Measurements from ENCODE around the gene HES1. TPM values are rescaled to one million over a fixed set of nuclear protein-coding genes. Genes with fewer than 3 reads are reported as not detected.
"Not testable (repeated sequence)": the region's sequence is repeated elsewhere in the genome, so short reads cannot be mapped to it uniquely, and the experiment has no call there.

Gene HES1
- total RNA-seq, 1 experiment from 2014 or later = 43.2 TPM

DNA sequence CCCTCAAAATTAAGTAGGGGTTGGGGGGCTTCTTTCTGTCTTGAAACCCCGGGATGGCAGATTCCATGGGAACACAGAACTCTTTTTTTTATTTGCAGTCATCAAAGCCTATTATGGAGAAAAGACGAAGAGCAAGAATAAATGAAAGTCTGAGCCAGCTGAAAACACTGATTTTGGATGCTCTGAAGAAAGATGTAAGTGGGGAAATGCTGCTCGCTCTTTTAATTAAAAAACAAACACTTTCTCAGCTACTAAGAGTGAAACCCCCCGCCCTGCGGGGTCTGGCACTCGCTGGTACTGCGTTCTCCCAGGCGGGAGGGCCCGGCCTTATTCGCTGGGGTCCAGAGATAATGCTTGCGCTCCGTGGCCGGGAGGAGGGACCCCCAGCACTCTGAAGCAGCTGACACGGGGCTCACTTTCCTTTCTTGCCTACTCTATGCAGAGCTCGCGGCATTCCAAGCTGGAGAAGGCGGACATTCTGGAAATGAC is 615 bp downstream of the HES1 start:
- DNase-seq (ENCODE audit: low read depth) = peak; percentile 48
- in situ Hi-C loops (cut with HindIII; ENCODE audit: low pct_unique_long_range_greater_than_20kb, low sequenced_read_pairs) = no loop called here

DNA sequence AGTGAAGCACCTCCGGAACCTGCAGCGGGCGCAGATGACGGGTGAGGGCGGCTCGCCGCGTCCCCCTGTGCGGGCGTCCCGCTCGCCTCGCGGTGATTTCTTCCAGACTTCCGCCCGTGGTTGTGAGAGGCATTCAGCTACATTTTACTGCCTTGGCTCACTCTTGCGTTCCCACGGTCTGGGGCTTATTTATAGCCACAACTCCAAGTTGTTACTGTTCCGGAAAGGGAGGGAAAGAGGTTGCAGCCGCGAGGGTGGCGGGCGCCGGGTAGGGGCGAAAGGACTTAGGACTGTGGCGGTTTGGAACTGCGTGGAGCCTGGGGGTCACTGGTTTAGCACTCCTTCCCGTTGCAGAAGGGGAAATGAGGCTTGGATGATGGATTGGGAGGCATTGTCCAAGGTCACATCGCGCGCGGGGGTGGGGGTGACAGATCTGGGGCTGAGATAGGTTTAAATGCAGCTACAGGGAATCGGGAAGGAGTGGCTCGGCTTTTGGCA is 1.1 kb downstream of the HES1 start:
- in situ Hi-C loops (cut with HindIII; ENCODE audit: low pct_unique_long_range_greater_than_20kb, low sequenced_read_pairs) = no loop called here
- no peak for DNase-seq (ENCODE audit: low read depth)

DNA sequence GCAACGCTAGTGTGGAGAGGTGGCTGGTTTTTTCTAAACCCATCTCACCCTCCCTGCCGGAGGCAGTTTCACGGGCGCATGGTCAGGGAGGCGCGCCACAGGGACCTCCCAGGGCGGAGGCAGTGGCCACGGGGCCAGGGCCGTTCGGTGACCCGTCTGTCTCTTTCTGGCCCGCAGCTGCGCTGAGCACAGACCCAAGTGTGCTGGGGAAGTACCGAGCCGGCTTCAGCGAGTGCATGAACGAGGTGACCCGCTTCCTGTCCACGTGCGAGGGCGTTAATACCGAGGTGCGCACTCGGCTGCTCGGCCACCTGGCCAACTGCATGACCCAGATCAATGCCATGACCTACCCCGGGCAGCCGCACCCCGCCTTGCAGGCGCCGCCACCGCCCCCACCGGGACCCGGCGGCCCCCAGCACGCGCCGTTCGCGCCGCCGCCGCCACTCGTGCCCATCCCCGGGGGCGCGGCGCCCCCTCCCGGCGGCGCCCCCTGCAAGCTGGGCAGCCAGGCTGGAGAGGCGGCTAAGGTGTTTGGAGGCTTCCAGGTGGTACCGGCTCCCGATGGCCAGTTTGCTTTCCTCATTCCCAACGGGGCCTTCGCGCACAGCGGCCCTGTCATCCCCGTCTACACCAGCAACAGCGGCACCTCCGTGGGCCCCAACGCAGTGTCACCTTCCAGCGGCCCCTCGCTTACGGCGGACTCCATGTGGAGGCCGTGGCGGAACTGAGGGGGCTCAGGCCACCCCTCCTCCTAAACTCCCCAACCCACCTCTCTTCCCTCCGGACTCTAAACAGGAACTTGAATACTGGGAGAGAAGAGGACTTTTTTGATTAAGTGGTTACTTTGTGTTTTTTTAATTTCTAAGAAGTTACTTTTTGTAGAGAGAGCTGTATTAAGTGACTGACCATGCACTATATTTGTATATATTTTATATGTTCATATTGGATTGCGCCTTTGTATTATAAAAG is 1.8 kb downstream of the HES1 start:
- peak; percentile 85 for DNase-seq (ENCODE audit: low read depth)
- in situ Hi-C loops (cut with HindIII; ENCODE audit: low pct_unique_long_range_greater_than_20kb, low sequenced_read_pairs) = no loop called here

DNA sequence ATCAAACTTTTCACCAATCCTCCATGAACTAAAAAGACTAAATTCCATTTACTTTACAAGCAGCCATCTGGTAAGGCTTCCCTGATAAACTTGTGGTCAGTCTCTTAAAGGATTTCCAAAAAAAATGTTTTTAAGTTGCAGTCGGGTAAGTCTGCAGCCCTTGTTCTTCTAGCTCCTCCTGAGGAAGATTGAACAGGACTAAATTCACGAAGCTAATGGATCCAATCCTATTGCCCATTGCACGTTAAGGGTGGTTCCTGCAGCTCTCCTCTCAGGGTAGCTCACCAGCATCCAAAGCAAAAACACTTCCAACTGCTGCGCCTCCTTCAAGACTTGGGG is 2.8 kb downstream of the HES1 start:
- no peak for DNase-seq (ENCODE audit: low read depth)
- in situ Hi-C loops (cut with HindIII; ENCODE audit: low pct_unique_long_range_greater_than_20kb, low sequenced_read_pairs) = no loop called here

DNA sequence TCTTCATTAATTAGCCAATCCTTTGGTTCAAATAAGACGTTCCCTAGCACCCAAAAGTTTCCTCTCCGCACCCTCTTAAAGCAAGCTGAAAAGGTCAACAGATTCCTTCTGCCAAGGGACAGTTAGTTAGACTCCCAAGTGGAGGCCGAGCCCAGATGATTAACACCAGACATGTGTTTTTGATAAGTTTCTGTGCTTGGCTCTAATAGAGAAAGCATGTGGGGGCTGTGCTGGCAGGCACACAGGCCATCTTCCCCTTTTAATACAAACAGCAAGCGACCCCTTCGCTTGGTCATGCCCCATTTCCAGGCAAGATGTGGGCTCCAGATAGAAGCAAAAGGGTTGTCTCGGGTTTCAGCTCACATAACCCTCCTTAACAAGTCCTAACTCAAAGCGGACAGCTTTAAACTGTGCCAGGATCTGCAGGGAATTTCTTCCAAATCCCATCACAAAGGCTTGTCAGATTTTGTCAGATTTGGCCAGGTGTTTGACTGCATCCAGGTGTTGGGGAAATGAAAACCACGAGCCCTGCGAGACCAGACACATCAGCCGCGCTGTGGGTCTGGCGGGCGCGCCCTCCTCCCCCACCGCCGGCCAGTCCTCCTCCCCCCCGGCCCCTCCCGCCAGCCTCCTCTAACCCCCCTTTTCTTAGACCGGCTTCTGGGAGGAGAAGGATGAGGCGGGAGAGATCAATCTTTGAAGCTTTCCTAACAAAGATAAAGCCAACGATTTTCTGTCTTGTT is 3.3 kb downstream of the HES1 start:
- in situ Hi-C loops (cut with HindIII; ENCODE audit: low pct_unique_long_range_greater_than_20kb, low sequenced_read_pairs) = no loop called here
- DNase-seq (ENCODE audit: low read depth) = peak; percentile 76

DNA sequence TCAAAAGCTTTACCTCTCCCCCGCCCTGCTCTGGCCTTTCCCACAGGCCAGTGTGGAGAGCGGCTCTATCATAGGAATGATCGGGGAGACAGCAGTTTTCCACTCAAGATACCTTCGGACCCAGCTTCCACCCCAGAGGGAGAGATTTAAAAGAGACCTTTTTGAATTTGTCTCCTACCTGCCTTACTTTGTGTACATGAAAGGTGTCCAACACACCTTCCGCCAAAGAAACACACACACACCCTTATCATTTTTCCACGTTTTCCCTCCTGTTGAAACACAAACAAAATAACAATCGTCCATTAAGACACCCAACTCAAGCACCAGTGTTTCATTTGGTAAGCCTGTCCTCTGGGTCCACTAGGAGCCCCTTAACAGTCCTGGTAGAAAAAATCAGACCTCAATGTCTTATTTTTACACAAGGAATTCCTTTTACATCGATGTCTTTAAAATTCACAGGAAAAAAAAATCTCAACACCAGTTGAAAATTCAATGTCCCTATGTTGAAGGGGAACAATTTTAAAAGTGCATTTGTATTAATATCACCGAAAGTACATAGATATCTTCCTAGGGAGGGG is 4.0 kb downstream of the HES1 start:
- in situ Hi-C loops (cut with HindIII; ENCODE audit: low pct_unique_long_range_greater_than_20kb, low sequenced_read_pairs) = no loop called here
- DNase-seq (ENCODE audit: low read depth) = peak; percentile 50

DNA sequence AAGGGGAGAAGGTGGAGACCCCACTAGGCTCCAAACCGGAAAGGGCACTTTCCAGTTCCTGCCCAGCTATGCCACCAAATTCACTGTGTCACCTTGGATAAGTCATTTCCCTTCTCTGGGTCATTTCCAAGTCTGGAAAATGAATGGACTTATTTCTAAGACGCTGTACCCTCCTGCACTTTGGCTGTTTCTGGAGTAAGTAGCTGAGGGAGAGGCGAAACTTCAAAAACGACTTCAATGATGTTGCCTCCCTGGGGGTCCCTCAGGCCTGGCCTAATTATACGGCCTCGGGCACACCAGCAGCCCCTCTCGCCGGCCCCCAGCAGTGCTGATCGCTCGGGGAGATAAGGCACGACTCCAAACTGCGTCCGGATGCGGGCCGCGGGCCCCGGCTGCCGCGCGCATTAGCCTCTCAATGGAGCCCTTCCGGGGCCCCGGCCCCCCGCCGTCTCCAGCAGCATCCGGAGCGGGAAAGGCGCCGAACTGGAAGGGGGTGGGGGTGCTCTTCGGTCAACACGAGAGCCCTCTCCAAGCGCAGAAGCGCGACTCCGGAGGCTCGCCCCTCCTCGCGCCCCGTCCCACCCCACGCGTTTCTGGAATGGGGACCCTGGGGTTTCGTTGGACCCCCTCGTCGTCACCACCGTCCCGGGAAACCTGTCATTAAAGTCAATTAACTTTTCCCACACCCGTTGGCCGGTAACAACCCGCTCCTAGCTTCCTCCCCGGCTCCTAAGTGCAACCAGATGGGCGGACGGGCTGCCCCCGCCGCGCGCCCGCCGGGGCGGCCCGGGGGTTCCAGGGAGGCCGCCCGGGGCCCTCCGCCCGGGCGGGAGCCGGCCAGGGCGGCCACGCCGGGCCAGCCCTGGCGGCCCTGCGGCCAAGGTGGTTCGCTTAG is 4.8 kb downstream of the HES1 start:
- in situ Hi-C loops (cut with HindIII; ENCODE audit: low pct_unique_long_range_greater_than_20kb, low sequenced_read_pairs) = no loop called here
- DNase-seq (ENCODE audit: low read depth) = peak; percentile 55

DNA sequence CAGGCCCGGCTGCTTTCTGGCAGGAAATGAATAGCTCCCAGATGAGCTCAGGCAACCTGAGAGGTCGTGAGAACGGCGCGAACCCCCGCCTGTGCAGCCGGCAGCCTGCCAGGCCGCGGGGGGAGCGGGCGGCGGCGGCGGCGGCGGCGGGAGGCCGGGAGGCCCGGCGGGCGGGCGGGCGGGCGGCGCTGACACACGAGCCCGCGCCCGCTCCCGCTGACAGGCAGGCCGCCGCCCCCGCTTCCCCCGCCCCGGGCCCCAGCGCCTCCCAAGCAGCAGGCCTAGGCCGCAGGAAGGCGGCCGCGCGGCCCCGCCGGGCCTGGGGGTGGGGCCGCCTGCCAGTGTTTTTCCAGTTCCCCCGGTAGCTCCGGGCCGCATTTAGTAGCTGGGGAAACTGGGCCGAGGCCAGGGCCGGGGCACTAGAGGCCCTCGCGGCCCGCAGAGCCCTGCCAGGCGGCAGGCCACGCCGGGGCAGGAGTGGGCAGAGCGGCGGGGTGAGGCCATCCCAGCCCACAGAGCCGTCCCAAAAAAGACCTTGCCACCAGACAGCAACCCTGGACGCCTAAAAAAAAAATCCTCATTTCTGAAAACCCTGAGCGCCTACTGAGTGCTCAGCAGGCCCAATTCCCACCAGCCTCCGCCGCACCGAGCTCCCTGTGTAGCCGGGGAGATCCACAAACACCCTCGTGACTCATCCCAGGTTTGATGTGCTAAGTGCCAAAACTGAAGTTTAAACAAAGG is 5.6 kb downstream of the HES1 start:
- in situ Hi-C loops (cut with HindIII; ENCODE audit: low pct_unique_long_range_greater_than_20kb, low sequenced_read_pairs) = no loop called here

DNA sequence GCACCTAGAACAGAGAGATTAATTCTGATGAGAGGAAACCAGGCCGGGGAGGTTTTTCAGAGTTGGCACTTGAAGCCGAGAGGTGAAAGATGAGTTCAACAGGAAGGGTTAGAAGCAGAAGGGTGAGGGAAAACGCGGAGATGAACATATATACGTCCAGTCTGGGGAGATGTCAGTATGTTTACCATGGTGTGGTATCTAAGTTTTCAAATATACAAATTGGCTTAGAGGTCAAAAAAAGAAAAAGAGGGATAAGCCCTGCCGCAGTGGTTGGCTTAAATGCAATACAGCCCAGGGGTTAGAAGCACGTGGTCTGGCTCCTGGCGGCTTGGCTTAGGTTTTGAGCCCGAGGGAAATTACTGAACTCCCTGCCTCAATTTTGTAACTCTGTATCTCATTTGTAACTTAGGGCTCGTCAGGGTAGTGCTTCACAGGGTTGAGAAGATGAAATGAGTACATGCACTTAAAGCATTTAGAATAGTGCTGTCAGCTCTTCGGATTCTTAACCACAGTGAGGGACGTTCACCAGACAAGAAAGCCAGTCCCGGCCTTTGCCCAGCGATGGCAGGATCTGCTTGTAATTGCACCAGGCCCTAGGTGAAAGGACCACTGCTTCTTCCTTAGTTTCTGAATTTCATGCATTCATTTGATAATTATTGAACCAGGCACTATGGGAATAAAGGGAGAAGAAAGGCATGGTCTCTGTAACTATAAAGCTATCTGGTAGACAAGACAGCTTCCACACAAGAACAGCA is 6.4 kb downstream of the HES1 start:
- in situ Hi-C loops (cut with HindIII; ENCODE audit: low pct_unique_long_range_greater_than_20kb, low sequenced_read_pairs) = no loop called here
- no peak for DNase-seq (ENCODE audit: low read depth)

More for the DNA sequence above, 5.6 kb downstream of the HES1 start:
- peak; percentile 85 for DNase-seq (ENCODE audit: low read depth)

DNA sequence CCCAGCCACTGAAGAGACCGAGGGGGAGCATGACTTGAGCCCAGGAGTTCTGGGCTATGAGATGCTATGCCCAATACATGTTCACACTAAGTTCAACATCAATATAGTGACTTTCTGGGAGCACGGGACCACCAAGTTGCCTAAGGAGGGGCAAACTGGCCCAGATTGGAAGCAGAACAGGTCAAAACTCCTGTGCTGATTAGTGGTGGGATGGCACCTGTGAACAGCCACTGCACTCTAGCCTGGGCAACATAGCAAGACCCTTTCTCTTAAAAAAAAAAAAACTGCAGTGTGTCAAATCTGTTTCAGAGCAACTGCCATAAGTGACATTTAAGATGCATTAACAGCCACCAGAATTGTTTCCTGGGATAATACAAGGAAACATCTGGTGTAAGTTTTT is 9.8 kb downstream of the HES1 start:
- in situ Hi-C loops (cut with HindIII; ENCODE audit: low pct_unique_long_range_greater_than_20kb, low sequenced_read_pairs) = no loop called here

DNA sequence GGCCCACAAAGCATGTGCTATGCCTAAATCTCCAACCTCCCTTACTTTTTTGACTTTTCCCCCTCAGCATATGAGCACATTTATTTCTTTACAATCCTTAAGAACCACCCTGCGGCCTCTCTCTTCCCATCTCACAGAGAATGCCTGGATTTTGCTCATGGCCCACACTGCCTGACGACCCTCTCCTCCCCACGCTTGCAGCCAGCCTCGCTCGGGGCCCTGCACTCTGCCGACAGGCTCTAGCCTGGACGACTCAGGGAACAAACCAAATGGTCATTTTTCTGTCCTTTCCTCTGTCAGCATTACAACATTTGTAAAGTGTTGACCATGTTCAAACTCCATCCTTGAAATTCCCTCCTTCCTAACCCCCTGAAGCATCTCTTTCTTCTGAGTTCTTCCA is 11.7 kb downstream of the HES1 start:
- in situ Hi-C loops (cut with HindIII; ENCODE audit: low pct_unique_long_range_greater_than_20kb, low sequenced_read_pairs) = no loop called here
- DNase-seq (ENCODE audit: low read depth) = no peak

More for the DNA sequence above, 9.8 kb downstream of the HES1 start:
- no peak for DNase-seq (ENCODE audit: low read depth)

DNA sequence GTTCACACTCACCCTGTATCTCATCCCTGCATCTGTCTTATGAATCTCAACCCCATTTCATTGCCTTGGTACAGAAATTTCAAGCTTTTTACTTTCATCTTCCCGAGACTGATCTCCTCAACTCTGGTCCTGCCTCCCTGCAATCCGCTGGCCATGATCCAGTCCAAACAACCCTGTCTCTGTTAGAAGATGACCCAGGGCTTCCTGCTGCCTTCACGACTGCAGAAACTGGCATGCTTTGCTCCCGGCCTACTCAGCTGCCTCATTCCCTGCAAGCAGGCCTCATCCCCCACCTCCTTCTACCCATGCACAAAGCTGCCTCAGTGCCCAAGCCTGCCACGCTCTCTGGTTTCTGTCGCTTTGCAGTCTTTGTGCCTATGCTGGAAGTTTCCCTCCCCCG is 12.4 kb downstream of the HES1 start:
- no peak for DNase-seq (ENCODE audit: low read depth)
- in situ Hi-C loops (cut with HindIII; ENCODE audit: low pct_unique_long_range_greater_than_20kb, low sequenced_read_pairs) = no loop called here

DNA sequence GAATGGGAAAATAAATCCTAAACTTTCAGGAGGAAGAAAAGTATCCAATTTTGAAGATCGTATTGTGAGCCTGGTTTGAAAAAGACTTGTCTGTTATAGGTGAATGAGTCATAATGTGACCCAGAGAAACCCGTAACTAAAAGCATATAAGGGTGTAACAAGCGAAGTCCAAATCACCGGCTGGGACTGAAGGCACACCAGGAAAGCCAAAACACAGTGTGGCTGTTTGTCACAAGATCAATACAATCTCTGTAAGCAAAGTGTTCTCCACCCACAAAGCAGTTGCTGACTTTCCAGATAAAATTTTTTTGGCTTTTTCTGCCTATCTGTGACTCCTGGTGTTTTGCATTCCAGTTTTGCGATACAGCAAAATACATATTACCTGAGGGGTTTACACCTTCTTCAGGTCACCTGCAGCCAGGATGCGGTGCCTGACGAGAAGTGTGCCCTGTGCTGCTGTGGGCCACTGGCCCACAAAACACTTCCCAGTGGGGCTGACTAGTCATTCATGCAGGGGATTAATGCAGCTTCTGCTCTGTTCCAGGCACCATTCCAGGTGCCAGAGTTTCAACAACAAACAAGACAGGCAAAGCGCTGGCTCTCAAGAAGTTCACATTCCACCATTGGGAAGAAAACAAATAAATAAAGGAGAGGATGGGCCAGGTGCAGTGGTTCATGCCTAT is 14.4 kb downstream of the HES1 start:
- no peak for DNase-seq (ENCODE audit: low read depth)
- in situ Hi-C loops (cut with HindIII; ENCODE audit: low pct_unique_long_range_greater_than_20kb, low sequenced_read_pairs) = no loop called here

DNA sequence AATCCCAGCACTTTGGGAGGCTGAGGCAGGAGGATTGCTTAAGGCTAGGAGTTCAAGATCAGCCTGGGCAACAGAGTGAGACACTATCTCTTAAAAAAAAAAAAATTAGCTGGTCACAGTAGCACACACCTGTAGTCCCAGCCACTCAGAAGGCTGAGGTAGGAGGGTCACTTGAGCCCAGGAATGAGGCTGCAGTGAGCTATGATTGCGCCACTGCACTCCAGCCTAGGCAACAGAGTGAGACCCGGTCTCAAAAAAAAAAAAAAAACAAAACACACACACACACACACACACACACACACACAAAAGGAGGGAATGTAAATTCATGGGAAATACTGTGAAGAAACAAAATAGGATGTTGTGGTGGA is 15.0 kb downstream of the HES1 start:
- in situ Hi-C loops (cut with HindIII; ENCODE audit: low pct_unique_long_range_greater_than_20kb, low sequenced_read_pairs); DNase-seq (ENCODE audit: low read depth): not testable (repeated sequence)

DNA sequence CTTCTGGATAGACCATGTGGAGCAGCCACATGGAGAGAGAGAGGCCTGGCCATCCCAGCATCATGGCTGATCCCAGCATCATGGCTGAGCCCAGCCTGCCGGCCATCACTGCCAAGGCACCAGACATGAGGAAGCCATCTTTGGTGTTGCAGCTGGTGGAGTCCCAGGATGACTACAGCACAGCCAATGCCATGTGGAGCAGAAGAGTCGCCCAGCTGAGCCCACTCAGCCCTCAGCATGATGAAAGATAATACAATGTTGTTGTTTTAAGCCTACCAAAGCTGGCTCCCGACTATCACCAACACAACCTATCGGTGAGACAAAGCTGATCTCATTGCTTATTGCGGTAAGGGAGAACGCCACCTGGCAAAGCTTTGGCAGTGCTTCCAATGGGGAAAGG is 18.4 kb downstream of the HES1 start:
- in situ Hi-C loops (cut with HindIII; ENCODE audit: low pct_unique_long_range_greater_than_20kb, low sequenced_read_pairs) = no loop called here
- no peak for DNase-seq (ENCODE audit: low read depth)

DNA sequence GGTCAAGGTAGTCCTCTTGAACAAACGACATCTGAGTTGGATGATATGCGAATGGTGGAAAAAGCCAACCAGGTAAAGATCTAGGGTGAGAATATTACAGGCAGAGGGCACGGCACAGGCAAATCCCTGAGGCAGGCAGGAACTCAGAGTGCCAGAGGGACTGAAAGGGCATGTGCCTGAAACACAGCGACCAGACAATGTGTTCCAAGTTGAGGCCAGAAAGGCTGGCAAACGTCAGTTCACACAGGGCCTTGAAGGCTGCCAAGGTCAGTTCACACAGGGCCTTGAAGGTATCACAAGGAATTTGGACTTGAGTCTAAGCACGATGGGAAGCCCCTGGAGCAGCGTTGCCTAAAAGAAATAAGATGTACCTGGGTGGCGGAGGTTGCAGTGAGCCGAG is 20.1 kb downstream of the HES1 start:
- in situ Hi-C loops (cut with HindIII; ENCODE audit: low pct_unique_long_range_greater_than_20kb, low sequenced_read_pairs) = no loop called here
- DNase-seq (ENCODE audit: low read depth) = no peak

Data from Caki2 (cell line).